HG03139 (cell line): ENCODE data around the gene MTFR2.

Experiments used
- ATAC-seq: cut with Tn5 transposase; IDR thresholded peaks from one replicate; pipeline ENCODE4 v1.9.1; 2021; ENCODE audit not compliant: unreplicated experiment

Gene MTFR2

GRCh38 chr6:136189104-136189503 is 61.0 kb downstream of the MTFR2 start:
- ATAC-seq: no peak

DNA sequence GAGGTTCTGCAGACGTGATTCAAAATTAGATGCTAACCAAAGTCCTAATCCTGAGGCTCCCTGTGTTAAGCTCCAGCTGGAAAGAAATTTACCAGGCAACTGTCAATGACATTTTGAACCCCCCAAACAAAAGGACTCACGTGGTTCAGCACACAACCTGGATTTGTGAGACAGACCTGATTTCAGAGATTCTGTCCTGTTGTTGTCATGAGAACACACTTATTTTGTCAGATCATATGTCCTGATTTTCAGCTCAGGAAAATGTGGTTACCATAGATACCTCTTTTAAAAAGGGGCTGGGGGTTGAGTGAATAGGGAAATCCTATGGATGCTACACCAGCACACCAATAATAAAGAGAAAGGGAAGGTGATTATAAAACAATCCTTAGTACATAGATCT is 61.6 kb downstream of the MTFR2 start:
- no peak for ATAC-seq

GRCh38 chr6:136186363-136186762 is 63.7 kb downstream of the MTFR2 start:
- ATAC-seq: no peak

- no peak for ATAC-seq
Measured at GRCh38 chr6:136184738-136185137, 65.4 kb downstream of the MTFR2 start.

DNA sequence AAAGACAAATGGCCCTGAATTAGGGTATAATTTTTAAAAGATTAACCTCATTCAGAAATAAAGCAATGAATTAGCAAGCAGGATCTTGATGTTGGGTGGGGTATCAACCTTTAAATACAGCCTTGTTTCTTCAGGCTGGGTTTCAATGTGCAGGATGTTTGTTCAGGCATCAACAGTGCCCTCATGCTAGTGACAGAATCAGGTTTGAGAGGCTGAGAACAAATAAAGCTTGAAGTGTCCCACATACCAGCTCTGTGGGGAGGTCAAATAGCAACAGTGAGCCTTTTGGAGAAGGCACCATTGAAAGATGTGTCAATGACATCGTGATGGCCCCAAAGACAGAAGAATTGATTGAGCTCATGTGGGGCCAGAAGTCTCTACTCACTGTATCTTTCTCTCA is 68.2 kb downstream of the MTFR2 start:
- no peak for ATAC-seq

DNA sequence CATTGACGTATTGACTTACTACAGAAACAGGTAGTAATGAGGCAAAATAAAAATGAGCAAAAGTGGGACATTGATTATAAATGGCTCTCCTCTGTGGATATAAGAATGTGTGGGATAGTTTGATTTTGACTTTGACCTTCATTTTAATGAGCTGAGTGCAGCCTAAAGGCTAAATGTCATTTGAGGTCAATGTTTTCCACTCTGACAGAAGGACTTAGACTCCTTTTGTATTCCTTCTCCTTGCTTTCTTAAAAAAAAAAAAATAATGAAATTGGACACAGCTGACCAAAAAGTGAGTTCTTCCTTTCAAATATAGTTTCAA is 68.6 kb downstream of the MTFR2 start:
- ATAC-seq: no peak
